ENCODE results near the gene NMNAT1. TPM values are rescaled to one million over a fixed set of nuclear protein-coding genes. Genes with fewer than 3 reads are reported as not detected.
"Not testable (repeated sequence)": the region's sequence is repeated elsewhere in the genome, so short reads cannot be mapped to it uniquely, and the experiment has no call there.

Gene NMNAT1
- total and polyA plus RNA-seq, 7 donors: 5.1 to 14.6 (median 9.7) TPM

DNA sequence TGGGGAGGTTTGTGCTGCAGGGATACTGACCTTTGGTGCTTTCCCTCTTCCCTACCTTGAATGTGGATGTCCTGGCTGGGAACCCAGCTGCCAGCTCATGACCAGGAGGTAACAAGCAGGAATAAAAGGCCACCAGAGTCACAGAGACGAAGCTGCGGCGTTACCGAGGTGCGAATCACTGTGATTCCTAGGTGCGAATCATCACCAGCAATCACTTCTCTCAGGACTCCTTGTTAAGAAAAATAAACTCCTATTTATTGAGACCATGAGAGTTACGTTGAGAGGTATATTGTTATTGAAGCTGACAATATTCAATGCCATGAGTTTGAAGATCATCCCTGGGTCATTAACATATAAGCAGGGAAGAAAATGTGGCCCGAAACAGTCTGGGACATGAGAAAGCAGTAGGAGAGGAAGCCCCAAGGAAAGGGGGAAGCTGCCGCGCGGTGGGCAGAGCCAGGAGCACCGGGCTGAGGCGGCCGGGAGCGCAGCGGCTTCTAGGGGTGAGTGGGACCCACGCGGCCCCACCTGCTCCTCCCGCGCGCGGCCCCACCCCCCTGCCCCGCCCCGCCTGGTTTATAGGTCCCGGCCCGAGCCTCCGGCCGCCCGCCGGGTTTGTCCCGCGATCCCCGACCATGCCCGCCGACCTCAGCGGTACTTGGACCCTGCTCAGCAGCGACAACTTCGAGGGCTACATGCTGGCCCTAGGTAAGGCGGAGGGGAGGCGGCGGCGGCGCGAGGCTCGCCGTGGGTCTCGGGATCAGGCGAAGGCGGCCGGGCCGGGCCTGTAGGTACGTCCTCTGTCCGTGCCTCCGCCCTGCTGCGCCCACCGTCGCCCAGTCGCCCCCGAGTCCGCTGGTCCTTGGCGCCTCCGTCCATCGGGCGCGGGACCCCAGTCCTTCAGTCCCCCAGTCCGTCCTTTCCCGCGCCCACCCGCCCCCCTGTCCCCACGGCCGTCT, 53.6 kb downstream of the NMNAT1 start, which contains the start of gene RBP7:
Gene RBP7 (plus strand): TSS at position 605 of the 959 bp plus-strand sequence. CDS start 31 bp downstream, at position 636.
- Histone ChIP-seq H3K27me3 (peaks cover 12 to 49% (median 24%) of the 10 kb centered on the region in 3 donors), H3K4me3 (peak within 1 kb of the TSS; percentile 37 to 58 (median 48)), H3K4me1 (peaks cover 0 to 16% (median 16%) of the 10 kb centered on the region in 4 donors), H3K9me3 (no peaks in the 10 kb centered on the region), H3K27ac (peak within 1 kb of the TSS in 1 of 4 donors; percentile 33), H3K36me3 (no peaks in the 10 kb centered on the region)
- no peak for TF ChIP-seq POLR2A (IDR thresholded peaks at IDR 0.05)
- TF ChIP-seq, protein P1, sequence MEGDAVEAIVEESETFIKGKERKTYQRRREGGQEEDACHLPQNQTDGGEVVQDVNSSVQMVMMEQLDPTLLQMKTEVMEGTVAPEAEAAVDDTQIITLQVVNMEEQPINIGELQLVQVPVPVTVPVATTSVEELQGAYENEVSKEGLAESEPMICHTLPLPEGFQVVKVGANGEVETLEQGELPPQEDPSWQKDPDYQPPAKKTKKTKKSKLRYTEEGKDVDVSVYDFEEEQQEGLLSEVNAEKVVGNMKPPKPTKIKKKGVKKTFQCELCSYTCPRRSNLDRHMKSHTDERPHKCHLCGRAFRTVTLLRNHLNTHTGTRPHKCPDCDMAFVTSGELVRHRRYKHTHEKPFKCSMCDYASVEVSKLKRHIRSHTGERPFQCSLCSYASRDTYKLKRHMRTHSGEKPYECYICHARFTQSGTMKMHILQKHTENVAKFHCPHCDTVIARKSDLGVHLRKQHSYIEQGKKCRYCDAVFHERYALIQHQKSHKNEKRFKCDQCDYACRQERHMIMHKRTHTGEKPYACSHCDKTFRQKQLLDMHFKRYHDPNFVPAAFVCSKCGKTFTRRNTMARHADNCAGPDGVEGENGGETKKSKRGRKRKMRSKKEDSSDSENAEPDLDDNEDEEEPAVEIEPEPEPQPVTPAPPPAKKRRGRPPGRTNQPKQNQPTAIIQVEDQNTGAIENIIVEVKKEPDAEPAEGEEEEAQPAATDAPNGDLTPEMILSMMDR (IDR thresholded peaks at IDR 0.05): no peak
- intact Hi-C loops (cut with DNase I): no loop called here
- no peak for DNase-seq
- 2 to 5% methylated on average over 71 of the region's 71 CpGs for WGBS, 2 donors

DNA sequence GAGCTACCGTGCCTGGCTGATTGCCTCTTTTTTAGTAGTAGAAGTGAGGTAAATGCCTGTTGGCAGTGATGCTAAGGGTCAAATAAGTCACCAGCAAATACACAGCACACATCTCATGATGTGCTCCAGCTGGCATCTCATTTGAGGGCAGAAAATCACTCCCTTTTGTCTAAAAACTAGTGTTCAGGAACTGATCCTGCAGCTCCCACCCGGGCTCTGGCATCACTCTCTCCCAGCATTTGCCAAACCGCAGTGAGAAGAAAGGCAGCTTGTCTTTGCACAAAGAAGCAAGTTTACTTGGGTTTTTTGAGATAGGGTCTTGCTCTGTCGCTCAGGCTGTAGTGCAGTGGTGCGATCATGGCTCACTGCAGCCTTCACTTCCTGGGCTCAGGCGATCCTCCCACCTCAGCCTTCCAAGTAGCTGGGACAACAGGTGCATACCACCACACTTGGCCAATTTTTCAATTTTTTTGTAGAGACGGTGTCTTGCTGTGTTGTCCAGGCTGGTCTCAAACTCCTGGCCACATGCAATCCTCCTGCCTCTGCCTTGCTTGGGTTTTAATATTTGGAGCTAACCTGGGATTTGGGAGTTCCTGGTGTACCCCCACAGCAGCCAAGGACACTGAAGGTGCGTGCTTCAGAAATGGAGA, 57.9 kb downstream of the NMNAT1 start:
- TF ChIP-seq POLR2AphosphoS5 (IDR thresholded peaks at IDR 0.05): no peak
- TF ChIP-seq, protein P1 (IDR thresholded peaks at IDR 0.05): no peak
- no peak for TF ChIP-seq POLR2A (IDR thresholded peaks at IDR 0.05)
- no peak for TF ChIP-seq EP300 (IDR thresholded peaks at IDR 0.05)
- DNase-seq: no peak
- Histone ChIP-seq H3K36me3 (no peaks in the 10 kb centered on the region), H3K9me3 (no peaks in the 10 kb centered on the region), H3K27ac (no peak overlapping the region), H3K4me3 (no peak overlapping the region), H3K4me1 (peaks cover 0 to 16% (median 16%) of the 10 kb centered on the region in 4 donors), H3K27me3 (peaks cover 12 to 52% (median 24%) of the 10 kb centered on the region in 3 donors)
- 79 to 85% methylated on average over 8 of the region's 8 CpGs for WGBS, 2 donors
- intact Hi-C loops (cut with DNase I): no loop called here

DNA sequence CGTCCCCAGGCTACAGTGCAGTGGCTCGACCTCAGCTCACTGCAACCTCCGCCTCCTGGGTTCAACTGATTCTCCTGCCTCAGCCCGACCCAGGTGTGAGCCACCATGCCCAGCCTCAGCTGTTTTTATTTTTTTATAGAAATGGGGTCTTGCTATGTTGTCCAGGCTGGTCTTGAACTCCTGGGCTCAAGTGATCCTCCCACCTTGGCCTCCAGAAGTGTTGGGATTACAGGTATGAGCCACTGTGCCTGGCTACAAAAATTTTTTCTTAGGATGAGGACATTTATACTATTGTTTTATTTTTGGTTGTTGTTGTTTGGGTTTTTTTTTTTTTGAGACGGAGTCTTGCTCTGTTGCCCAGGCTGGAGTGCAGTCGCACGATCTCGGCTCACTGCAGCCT, 62.0 kb downstream of the NMNAT1 start:
- WGBS, 2 donors: 92 to 94% methylated on average over 8 of the region's 8 CpGs
- peaks cover 0 to 15% (median 0%) of the 10 kb centered on the region in 3 donors for H3K27me3 ChIP-seq
- DNase-seq; H3K4me1 ChIP-seq; H3K27ac ChIP-seq; H3K36me3 ChIP-seq; intact Hi-C loops (cut with DNase I); H3K9me3 ChIP-seq; H3K4me3 ChIP-seq: not testable (repeated sequence)

DNA sequence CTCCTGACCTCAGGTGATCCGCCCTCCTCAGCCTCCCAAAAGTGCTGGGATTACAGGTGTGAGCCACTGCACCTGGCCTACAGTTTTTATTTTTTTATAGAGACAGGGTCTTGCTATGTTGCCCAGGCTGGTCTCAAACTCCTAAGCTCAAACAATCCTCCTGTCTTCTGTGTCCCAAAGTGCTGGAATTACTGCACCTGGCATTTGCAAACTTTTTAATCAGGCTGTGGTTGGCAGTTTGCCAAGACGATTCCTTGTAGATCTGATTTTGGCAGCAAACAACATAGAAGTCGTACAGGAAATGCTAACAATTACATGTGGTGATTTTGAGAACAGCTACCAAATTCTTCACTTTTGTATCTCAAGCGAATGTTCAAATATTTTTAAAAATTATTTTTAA, 63.9 kb downstream of the NMNAT1 start:
- Histone ChIP-seq H3K27ac (no peak overlapping the region), H3K27me3 (peaks cover 0 to under 1% (median 0%) of the 10 kb centered on the region in 3 donors), H3K4me1 (no peaks in the 10 kb centered on the region), H3K9me3 (no peaks in the 10 kb centered on the region), H3K4me3 (no peak overlapping the region), H3K36me3 (no peaks in the 10 kb centered on the region)
- intact Hi-C loops (cut with DNase I): no loop called here
- DNase-seq: no peak
- 47 to 75% methylated on average over 4 of the region's 4 CpGs for WGBS, 2 donors
- TF ChIP-seq, protein P1 (IDR thresholded peaks at IDR 0.05): no peak
- TF ChIP-seq POLR2AphosphoS5 (IDR thresholded peaks at IDR 0.05): no peak
- no peak for TF ChIP-seq EP300 (IDR thresholded peaks at IDR 0.05)
- no peak for TF ChIP-seq POLR2A (IDR thresholded peaks at IDR 0.05)

DNA sequence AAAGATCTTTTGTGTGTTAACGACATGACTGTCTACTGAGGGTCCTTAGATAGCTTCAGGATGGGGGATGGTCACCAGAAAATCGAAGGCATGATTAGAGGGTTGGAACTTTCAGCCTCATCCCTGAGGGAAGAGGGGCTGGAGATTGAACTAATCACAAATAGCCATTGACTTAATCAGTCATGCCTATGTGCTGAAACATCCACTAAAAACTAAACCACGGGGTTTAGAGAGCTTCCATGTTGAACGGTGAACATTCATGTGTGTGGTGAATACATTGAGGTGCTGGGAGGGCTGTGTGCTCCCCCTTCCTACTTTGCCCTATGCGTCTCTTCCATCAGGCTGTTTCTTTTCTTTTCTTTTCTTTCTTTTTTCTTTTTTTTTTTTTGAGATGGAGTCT, 70.7 kb downstream of the NMNAT1 start:
- TF ChIP-seq, protein P1 (IDR thresholded peaks at IDR 0.05): no peak
- no peak for TF ChIP-seq EP300 (IDR thresholded peaks at IDR 0.05)
- no peak for TF ChIP-seq POLR2A (IDR thresholded peaks at IDR 0.05)
- Histone ChIP-seq H3K27me3 (no peaks in the 10 kb centered on the region), H3K4me1 (peaks cover 0 to 6% (median 3%) of the 10 kb centered on the region in 4 donors), H3K36me3 (no peaks in the 10 kb centered on the region), H3K4me3 (no peak overlapping the region), H3K9me3 (no peaks in the 10 kb centered on the region), H3K27ac (no peak overlapping the region)
- no peak for DNase-seq
- 87 to 88% methylated on average over 5 of the region's 5 CpGs for WGBS, 2 donors
- intact Hi-C loops (cut with DNase I): no loop called here
